ENCODE results near the gene NEK4. TPM values are rescaled to one million over a fixed set of nuclear protein-coding genes. Genes with fewer than 3 reads are reported as not detected.
A peak's percentile ranks its signal among the peaks of the same experiment; 100 is the strongest.

Gene NEK4
- total and polyA plus RNA-seq, 12 donors = 4.9 to 43.9 (median 27.4) TPM

DNA sequence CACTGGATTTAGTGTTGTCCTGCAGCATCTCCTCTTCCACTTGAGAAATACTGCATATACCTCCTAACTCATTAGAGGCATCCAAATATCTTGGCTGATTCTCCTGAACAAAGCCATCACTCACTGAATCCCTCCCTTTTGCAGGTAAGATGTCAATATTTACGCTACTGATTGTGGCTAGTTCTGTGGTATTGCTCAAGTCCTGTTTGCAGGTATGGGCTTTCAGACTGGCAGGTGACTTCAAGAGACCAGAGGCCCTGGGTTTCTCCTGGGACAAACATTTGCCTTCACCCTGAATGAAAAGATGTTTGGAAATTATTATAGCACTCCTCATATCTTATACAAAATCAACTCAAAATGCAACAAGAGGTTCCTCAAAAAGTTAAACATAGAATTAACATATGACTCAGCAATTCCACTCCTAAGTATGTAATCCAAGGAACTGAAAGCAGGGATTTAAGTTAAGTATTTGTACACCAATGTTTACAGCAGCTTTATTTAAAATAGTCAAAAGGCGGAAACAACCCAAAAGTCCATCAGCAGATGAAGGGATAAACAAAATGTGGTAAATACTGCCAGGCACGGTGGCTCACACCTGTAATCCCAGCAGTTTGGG is 18.6 kb downstream of the NEK4 start:
- H3K27me3 ChIP-seq = no peaks in the 10 kb centered on the region
- H3K27ac ChIP-seq = no peak overlapping the region
- peaks cover 0 to 57% of the 10 kb centered on the region in 2 donors for H3K36me3 ChIP-seq (replicated peaks in 1 of 2)
- no peak overlapping the region for H3K4me3 ChIP-seq
- no peak for TF ChIP-seq POLR2A (IDR thresholded peaks at IDR 0.05)
- TF ChIP-seq, protein P1, sequence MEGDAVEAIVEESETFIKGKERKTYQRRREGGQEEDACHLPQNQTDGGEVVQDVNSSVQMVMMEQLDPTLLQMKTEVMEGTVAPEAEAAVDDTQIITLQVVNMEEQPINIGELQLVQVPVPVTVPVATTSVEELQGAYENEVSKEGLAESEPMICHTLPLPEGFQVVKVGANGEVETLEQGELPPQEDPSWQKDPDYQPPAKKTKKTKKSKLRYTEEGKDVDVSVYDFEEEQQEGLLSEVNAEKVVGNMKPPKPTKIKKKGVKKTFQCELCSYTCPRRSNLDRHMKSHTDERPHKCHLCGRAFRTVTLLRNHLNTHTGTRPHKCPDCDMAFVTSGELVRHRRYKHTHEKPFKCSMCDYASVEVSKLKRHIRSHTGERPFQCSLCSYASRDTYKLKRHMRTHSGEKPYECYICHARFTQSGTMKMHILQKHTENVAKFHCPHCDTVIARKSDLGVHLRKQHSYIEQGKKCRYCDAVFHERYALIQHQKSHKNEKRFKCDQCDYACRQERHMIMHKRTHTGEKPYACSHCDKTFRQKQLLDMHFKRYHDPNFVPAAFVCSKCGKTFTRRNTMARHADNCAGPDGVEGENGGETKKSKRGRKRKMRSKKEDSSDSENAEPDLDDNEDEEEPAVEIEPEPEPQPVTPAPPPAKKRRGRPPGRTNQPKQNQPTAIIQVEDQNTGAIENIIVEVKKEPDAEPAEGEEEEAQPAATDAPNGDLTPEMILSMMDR (IDR thresholded peaks at IDR 0.05) = no peak
- WGBS, 4 donors = 89 to 97% (median 94%) methylated on average over 3 of the region's 3 CpGs
- DNase-seq = no peak
- peaks cover 0 to 4% of the 10 kb centered on the region in 2 donors for H3K4me1 ChIP-seq (replicated peaks in 1 of 2)
- peaks cover 0 to 5% (median 0%) of the 10 kb centered on the region in 3 donors for H3K9me3 ChIP-seq (replicated peaks in 1 of 3)
- intact Hi-C loops (cut with DNase I) = loop anchor here in 1 of 2 donors (10.0 kb wide), 1 partner anchor 323 kb away; no protein-coding TSS in a partner anchor

DNA sequence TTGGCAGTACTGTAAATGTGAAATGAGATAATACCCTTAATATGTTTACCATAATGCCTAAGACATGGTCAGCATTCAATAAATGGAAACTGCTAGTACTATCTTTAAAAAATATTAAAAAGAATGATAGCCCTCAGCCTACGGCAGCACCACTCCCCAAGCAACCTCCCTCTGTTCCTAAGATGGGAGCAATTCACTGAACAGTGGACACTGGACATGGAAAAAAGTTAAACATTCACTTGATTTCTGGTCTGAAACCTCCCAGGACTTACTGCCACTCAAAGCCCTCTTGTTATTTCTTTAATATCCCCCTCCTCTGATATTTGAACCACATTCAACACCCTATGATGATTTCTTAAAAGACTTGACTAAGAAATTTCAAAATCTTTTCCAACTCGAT is 27.0 kb downstream of the NEK4 start:
- H3K27me3 ChIP-seq = no peaks in the 10 kb centered on the region
- 91 to 98% (median 92%) methylated on average over 2 of the region's 2 CpGs for WGBS, 4 donors
- peaks cover 0 to 93% of the 10 kb centered on the region in 2 donors for H3K36me3 ChIP-seq (replicated peaks in 1 of 2)
- DNase-seq = no peak
- H3K9me3 ChIP-seq (replicated peaks in 1 of 3) = no peaks in the 10 kb centered on the region
- TF ChIP-seq POLR2A (IDR thresholded peaks at IDR 0.05) = no peak
- TF ChIP-seq, protein P1 (IDR thresholded peaks at IDR 0.05) = no peak
- no peak overlapping the region for H3K4me3 ChIP-seq
- no peak overlapping the region for H3K27ac ChIP-seq
- intact Hi-C loops (cut with DNase I) = no loop called here
- no peaks in the 10 kb centered on the region for H3K4me1 ChIP-seq (replicated peaks in 1 of 2)

DNA sequence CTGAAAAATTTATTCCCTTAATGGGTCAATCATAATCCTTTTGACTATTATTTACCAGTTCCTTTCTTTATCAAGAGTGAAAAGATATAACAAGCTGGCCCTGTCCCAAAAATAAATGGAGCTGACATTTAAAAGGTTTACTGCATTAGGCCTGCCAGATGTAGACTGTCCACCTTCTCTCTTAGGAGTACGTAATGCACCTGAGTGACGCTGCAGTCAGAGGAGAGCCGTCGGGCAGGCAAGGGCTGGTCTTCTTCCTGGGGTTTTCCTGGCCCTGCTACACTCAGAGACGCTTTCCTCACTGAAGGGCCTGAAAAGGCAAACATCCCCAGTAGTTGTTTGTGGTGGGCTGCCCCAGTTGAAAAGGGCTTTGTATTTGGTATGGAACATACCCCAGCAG is 27.6 kb downstream of the NEK4 start:
- Histone ChIP-seq H3K4me1 (replicated peaks in 1 of 2) (no peaks in the 10 kb centered on the region), H3K4me3 (no peak overlapping the region), H3K27ac (no peak overlapping the region), H3K27me3 (no peaks in the 10 kb centered on the region), H3K9me3 (replicated peaks in 1 of 3) (no peaks in the 10 kb centered on the region), H3K36me3 (replicated peaks in 1 of 2) (peaks cover 0 to 93% of the 10 kb centered on the region in 2 donors)
- DNase-seq = no peak
- TF ChIP-seq POLR2A (IDR thresholded peaks at IDR 0.05) = no peak
- TF ChIP-seq, protein P1 (IDR thresholded peaks at IDR 0.05) = no peak
- intact Hi-C loops (cut with DNase I) = no loop called here
- 90 to 96% (median 92%) methylated on average over 5 of the region's 5 CpGs for WGBS, 4 donors

DNA sequence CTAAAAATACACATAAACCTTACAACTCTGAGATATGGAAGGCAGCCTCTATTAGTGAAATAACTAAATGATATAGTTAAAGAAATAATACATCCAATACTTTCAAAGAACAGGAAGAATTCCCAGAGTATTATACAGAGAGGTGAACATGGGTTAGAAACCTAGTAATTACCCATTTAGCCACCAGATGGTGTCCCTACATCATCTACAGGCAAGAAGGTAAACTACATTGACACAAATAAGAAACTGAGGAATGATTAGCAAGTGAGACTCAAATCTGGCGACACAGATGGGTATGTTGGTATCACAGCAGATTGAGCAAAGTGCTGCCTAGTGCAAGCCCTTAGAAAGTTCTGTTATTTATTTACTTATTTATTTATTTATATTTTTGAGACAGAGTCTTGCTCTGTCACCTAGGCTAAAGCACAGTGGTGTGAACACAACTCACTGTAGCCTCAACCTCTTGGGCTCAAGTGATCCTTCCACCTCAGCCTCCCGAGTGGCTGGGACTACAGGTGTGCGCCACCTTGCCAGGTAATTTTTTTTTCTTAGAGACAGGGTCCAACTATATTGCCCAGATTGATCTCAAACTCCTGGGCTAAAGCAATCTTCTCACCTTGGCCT is 28.2 kb downstream of the NEK4 start:
- Histone ChIP-seq H3K4me1 (replicated peaks in 1 of 2) (no peaks in the 10 kb centered on the region), H3K27ac (no peak overlapping the region), H3K36me3 (replicated peaks in 1 of 2) (peaks cover 0 to 92% of the 10 kb centered on the region in 2 donors), H3K9me3 (replicated peaks in 1 of 3) (no peaks in the 10 kb centered on the region), H3K27me3 (no peaks in the 10 kb centered on the region), H3K4me3 (no peak overlapping the region)
- WGBS, 4 donors = 74 to 87% (median 85%) methylated on average over 3 of the region's 3 CpGs
- DNase-seq = peak in 1 of 7 donors; percentile 6
- TF ChIP-seq, protein P1 (IDR thresholded peaks at IDR 0.05) = peak; percentile 39 to 73 (median 67)
- no peak for TF ChIP-seq POLR2A (IDR thresholded peaks at IDR 0.05)
- intact Hi-C loops (cut with DNase I) = no loop called here

Measured in adrenal gland (tissue), 12 donors.